Measurements from ENCODE around the gene BRD7. TPM values are rescaled to one million over a fixed set of nuclear protein-coding genes. Genes with fewer than 3 reads are reported as not detected.
A peak's percentile ranks its signal among the peaks of the same experiment; 100 is the strongest.

BRD7 gene
- total and polyA plus RNA-seq, 2 of the 13 experiments (the other 11 are each of a cell fraction or from before 2014, with no cell fraction given) = 82.3 to 149 TPM

DNA sequence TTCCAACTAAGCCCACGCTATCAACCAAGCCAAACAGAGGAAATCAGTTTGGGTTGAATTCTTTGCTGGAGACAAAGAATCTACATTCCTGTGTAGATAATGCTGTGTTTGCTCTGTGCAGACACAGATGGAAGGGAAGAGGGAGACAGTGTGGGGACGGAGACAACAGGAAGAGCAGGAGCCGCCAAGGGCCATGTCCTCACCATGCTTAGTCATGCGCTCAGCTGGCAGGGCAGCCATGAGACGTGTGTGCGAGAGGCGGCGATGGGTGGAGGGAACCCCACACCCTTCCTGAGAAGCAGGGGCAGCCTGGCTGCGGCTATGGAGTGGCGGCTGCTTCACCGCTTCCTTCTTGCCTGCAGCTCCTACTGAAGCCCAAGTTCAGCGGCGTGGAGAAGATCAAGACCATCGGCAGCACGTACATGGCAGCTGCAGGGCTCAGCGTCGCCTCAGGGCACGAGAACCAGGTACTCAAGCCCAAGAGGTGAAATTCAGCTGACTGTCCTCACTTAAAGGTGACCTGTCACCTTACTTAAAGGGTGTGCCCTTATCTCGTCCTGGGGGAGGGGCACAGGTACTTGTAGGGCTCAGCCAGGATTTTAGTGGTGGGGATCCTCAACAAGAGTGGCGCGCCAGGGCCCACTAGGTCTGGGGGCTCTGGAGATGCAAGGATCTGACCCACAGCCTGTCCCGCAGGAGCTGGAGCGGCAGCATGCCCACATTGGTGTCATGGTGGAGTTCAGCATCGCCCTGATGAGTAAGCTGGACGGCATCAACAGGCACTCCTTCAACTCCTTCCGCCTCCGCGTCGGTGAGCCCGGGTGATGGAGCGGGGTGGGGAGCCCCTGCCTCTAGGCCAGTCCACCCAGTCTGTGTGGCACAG is 55.0 kb downstream of the BRD7 start (continued):
- TF ChIP-seq ZNF781 (CRISPR knock-in tag; IDR thresholded peaks at IDR 0.05; ENCODE audit: borderline replicate concordance, not compliant biosample characterization) (no peak), ZNF510 (CRISPR knock-in tag; IDR thresholded peaks at IDR 0.05; ENCODE audit: low read depth) (no peak), SMC3 (IDR thresholded peaks at IDR 0.05; ENCODE audit: low read length) (no peak), ZNF430 (CRISPR knock-in tag; IDR thresholded peaks at IDR 0.05) (no peak), ETV6 (CRISPR knock-in tag; conservative IDR thresholded peaks at IDR 0.05) (no peak), SMAD1 (CRISPR knock-in tag; IDR thresholded peaks at IDR 0.05; ENCODE audit: borderline replicate concordance, low read depth) (no peak), GATA4 (IDR thresholded peaks at IDR 0.05; ENCODE audit: borderline replicate concordance, low read depth) (peak; percentile 41; the same call in 1 of the 2 replicates), ZBTB7A (CRISPR knock-in tag; IDR thresholded peaks at IDR 0.05) (no peak), STAT5B (CRISPR knock-in tag; IDR thresholded peaks at IDR 0.05) (no peak), ZNF678 (CRISPR knock-in tag; IDR thresholded peaks at IDR 0.05) (no peak), BRCA1 (CRISPR knock-in tag; IDR thresholded peaks at IDR 0.05) (no peak)
- TF ChIP-seq, protein P1, sequence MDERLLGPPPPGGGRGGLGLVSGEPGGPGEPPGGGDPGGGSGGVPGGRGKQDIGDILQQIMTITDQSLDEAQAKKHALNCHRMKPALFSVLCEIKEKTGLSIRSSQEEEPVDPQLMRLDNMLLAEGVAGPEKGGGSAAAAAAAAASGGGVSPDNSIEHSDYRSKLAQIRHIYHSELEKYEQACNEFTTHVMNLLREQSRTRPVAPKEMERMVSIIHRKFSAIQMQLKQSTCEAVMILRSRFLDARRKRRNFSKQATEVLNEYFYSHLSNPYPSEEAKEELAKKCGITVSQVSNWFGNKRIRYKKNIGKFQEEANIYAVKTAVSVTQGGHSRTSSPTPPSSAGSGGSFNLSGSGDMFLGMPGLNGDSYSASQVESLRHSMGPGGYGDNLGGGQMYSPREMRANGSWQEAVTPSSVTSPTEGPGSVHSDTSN (CRISPR knock-in tag; IDR thresholded peaks at IDR 0.05) = no peak
- TF ChIP-seq, protein P2, sequence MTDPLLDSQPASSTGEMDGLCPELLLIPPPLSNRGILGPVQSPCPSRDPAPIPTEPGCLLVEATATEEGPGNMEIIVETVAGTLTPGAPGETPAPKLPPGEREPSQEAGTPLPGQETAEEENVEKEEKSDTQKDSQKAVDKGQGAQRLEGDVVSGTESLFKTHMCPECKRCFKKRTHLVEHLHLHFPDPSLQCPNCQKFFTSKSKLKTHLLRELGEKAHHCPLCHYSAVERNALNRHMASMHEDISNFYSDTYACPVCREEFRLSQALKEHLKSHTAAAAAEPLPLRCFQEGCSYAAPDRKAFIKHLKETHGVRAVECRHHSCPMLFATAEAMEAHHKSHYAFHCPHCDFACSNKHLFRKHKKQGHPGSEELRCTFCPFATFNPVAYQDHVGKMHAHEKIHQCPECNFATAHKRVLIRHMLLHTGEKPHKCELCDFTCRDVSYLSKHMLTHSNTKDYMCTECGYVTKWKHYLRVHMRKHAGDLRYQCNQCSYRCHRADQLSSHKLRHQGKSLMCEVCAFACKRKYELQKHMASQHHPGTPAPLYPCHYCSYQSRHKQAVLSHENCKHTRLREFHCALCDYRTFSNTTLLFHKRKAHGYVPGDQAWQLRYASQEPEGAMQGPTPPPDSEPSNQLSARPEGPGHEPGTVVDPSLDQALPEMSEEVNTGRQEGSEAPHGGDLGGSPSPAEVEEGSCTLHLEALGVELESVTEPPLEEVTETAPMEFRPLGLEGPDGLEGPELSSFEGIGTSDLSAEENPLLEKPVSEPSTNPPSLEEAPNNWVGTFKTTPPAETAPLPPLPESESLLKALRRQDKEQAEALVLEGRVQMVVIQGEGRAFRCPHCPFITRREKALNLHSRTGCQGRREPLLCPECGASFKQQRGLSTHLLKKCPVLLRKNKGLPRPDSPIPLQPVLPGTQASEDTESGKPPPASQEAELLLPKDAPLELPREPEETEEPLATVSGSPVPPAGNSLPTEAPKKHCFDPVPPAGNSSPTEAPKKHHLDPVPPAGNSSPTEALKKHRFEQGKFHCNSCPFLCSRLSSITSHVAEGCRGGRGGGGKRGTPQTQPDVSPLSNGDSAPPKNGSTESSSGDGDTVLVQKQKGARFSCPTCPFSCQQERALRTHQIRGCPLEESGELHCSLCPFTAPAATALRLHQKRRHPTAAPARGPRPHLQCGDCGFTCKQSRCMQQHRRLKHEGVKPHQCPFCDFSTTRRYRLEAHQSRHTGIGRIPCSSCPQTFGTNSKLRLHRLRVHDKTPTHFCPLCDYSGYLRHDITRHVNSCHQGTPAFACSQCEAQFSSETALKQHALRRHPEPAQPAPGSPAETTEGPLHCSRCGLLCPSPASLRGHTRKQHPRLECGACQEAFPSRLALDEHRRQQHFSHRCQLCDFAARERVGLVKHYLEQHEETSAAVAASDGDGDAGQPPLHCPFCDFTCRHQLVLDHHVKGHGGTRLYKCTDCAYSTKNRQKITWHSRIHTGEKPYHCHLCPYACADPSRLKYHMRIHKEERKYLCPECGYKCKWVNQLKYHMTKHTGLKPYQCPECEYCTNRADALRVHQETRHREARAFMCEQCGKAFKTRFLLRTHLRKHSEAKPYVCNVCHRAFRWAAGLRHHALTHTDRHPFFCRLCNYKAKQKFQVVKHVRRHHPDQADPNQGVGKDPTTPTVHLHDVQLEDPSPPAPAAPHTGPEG (CRISPR knock-in tag; IDR thresholded peaks at IDR 0.05) = peak; percentile 31; the same call in 1 of the 2 replicates
- TF ChIP-seq, protein P3, sequence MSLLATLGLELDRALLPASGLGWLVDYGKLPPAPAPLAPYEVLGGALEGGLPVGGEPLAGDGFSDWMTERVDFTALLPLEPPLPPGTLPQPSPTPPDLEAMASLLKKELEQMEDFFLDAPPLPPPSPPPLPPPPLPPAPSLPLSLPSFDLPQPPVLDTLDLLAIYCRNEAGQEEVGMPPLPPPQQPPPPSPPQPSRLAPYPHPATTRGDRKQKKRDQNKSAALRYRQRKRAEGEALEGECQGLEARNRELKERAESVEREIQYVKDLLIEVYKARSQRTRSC (CRISPR knock-in tag; IDR thresholded peaks at IDR 0.05; ENCODE audit: low read depth) = no peak
- TF ChIP-seq, protein P4, sequence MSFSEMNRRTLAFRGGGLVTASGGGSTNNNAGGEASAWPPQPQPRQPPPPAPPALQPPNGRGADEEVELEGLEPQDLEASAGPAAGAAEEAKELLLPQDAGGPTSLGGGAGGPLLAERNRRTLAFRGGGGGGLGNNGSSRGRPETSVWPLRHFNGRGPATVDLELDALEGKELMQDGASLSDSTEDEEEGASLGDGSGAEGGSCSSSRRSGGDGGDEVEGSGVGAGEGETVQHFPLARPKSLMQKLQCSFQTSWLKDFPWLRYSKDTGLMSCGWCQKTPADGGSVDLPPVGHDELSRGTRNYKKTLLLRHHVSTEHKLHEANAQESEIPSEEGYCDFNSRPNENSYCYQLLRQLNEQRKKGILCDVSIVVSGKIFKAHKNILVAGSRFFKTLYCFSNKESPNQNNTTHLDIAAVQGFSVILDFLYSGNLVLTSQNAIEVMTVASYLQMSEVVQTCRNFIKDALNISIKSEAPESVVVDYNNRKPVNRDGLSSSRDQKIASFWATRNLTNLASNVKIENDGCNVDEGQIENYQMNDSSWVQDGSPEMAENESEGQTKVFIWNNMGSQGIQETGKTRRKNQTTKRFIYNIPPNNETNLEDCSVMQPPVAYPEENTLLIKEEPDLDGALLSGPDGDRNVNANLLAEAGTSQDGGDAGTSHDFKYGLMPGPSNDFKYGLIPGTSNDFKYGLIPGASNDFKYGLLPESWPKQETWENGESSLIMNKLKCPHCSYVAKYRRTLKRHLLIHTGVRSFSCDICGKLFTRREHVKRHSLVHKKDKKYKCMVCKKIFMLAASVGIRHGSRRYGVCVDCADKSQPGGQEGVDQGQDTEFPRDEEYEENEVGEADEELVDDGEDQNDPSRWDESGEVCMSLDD (CRISPR knock-in tag; IDR thresholded peaks at IDR 0.05; ENCODE audit: borderline replicate concordance) = no peak
- TF ChIP-seq, protein P5, sequence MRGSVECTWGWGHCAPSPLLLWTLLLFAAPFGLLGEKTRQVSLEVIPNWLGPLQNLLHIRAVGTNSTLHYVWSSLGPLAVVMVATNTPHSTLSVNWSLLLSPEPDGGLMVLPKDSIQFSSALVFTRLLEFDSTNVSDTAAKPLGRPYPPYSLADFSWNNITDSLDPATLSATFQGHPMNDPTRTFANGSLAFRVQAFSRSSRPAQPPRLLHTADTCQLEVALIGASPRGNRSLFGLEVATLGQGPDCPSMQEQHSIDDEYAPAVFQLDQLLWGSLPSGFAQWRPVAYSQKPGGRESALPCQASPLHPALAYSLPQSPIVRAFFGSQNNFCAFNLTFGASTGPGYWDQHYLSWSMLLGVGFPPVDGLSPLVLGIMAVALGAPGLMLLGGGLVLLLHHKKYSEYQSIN (CRISPR knock-in tag; IDR thresholded peaks at IDR 0.05; ENCODE audit: borderline replicate concordance) = no peak

All from HepG2 (cell line).